ENCODE data around the gene TCF25. TPM values are rescaled to one million over a fixed set of nuclear protein-coding genes. Genes with fewer than 3 reads are reported as not detected.
"Not testable (repeated sequence)": the region's sequence is repeated elsewhere in the genome, so short reads cannot be mapped to it uniquely, and the experiment has no call there.

The TCF25 gene
- total RNA-seq, 1 experiment from 2014 or later: 122 TPM

- H3K4me1 ChIP-seq (replicated peaks); H3K27ac ChIP-seq; H3K27me3 ChIP-seq (replicated peaks); DNase-seq (ENCODE audit: low read depth in 1 of 2, low spot score in 2 of 2); H3K9me3 ChIP-seq (replicated peaks); H3K36me3 ChIP-seq; H3K4me3 ChIP-seq: not testable (repeated sequence)
These were observed 36.9 kb upstream of the TCF25 start for GRCh38 chr16:89836484-89836883.

GRCh38 chr16:89837014-89837546 lies 36.3 kb upstream of the TCF25 start:
- no peak for DNase-seq (ENCODE audit: low read depth in 1 of 2, low spot score in 2 of 2)
- Histone ChIP-seq H3K36me3 (no peaks in the 10 kb centered on the region), H3K9me3 (replicated peaks) (no peaks in the 10 kb centered on the region), H3K27ac (no peak overlapping the region), H3K4me3 (no peak overlapping the region), H3K27me3 (replicated peaks) (no peaks in the 10 kb centered on the region), H3K4me1 (replicated peaks) (peaks cover 6% of the 10 kb centered on the region)

GRCh38 chr16:89841275-89841674 lies 32.1 kb upstream of the TCF25 start:
- no peaks in the 10 kb centered on the region for H3K27me3 ChIP-seq (replicated peaks)
- H3K9me3 ChIP-seq (replicated peaks): no peaks in the 10 kb centered on the region

DNA sequence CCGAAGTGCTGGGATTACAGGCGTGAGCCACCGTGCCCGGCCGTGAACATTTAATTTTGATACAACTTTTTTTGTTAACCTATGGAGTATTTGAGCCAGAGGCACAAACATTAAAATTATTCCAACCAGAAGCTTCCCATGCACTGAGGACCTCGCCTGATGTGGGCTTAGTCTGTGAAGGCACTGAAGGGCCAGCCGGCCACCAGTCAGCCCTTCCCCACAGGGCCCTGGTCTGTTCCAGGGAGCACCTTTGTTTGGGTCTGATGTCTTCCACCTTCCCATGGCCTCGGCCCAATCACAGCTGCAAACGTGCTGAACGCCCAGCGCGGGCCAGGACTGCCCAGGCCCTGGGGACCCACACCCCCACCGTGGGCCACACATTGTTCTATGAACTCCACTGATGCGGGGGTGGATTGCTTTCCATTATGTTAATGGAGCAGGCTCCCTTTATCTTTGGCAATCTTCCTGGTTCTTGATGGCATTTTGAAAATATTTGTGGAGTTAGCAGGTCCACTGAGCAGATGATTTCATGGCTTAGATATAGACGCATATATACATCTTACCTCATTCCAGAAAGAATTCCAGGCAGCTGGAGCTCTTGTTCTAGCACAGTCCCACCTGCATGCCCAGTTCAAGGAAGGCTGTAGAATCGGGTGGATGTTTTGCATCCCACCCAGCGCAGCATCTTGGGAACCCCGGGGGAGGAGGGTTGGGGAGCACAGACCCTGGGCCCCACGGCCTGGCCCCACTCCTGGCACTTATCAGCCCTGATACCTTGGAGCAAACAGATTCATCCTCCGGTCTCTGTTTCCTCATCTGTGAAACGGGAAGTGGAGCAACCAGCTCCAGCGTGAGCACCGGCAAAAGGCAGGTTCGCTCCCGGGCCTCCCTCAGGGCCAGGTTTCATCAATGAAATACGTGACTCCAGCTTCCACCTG lies 30.7 kb upstream of the TCF25 start:
- no peak overlapping the region for H3K27ac ChIP-seq
- H3K9me3 ChIP-seq (replicated peaks): no peaks in the 10 kb centered on the region
- H3K27me3 ChIP-seq (replicated peaks): no peaks in the 10 kb centered on the region
- peak in 1 of 2 experiments; percentile 33 for DNase-seq (ENCODE audit: low read depth in 1 of 2, low spot score in 2 of 2)
- H3K36me3 ChIP-seq: no peaks in the 10 kb centered on the region
- H3K4me3 ChIP-seq: no peak overlapping the region
- peaks cover 10% of the 10 kb centered on the region for H3K4me1 ChIP-seq (replicated peaks)

More at GRCh38 chr16:89841275-89841674, 32.1 kb upstream of the TCF25 start:
- H3K4me1 ChIP-seq (replicated peaks): peaks cover 16% of the 10 kb centered on the region
- DNase-seq (ENCODE audit: low read depth in 1 of 2, low spot score in 2 of 2): no peak
- no peak overlapping the region for H3K4me3 ChIP-seq
- no peaks in the 10 kb centered on the region for H3K36me3 ChIP-seq
- no peak overlapping the region for H3K27ac ChIP-seq

- no peak for DNase-seq (ENCODE audit: low read depth in 1 of 2, low spot score in 2 of 2)
These were observed 29.7 kb upstream of the TCF25 start for GRCh38 chr16:89843409-89844350.

DNA sequence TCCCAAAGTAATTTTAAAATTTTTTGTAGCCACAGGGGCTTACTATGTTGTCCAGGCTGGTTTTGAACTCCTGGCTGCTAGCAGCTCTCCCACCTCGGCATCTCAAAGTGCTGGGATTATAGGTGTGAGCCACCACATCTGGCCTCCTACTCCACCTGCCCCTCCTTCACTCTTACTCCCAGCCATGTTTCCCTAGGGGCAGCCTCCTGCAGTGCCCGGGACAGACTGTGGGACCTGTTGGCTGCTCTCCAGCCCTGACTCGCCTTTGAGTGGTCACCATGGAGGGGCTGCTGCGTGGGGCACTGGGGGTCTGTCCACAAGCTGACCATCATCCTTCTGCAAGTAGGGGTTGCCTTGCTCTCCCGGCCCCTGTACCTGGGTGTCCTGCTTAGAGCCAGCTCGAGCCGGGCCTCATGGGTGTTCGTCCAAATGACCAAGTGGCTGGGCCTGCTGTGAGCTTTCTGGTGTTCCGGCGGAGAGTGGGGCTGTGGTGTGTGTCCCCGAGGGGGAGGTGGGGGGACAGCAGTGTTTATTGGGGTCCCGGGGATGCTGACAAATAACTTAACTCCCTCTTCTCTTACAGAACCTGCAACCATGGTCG lies 28.6 kb upstream of the TCF25 start:
- no peaks in the 10 kb centered on the region for H3K9me3 ChIP-seq (replicated peaks)
- peaks cover 10% of the 10 kb centered on the region for H3K4me1 ChIP-seq (replicated peaks)
- H3K27me3 ChIP-seq (replicated peaks): no peaks in the 10 kb centered on the region
- no peak overlapping the region for H3K27ac ChIP-seq
- H3K4me3 ChIP-seq: no peak overlapping the region
- no peak for DNase-seq (ENCODE audit: low read depth in 1 of 2, low spot score in 2 of 2)
- no peaks in the 10 kb centered on the region for H3K36me3 ChIP-seq

More at GRCh38 chr16:89843409-89844350, 29.7 kb upstream of the TCF25 start:
- Histone ChIP-seq H3K9me3 (replicated peaks) (no peaks in the 10 kb centered on the region), H3K27me3 (replicated peaks) (no peaks in the 10 kb centered on the region), H3K27ac (no peak overlapping the region), H3K36me3 (no peaks in the 10 kb centered on the region), H3K4me3 (no peak overlapping the region), H3K4me1 (replicated peaks) (peaks cover 10% of the 10 kb centered on the region)

GRCh38 chr16:89845417-89845816 lies 28.0 kb upstream of the TCF25 start:
- H3K4me3 ChIP-seq: no peak overlapping the region
- no peaks in the 10 kb centered on the region for H3K27me3 ChIP-seq (replicated peaks)
- no peaks in the 10 kb centered on the region for H3K36me3 ChIP-seq
- no peak for DNase-seq (ENCODE audit: low read depth in 1 of 2, low spot score in 2 of 2)
- no peaks in the 10 kb centered on the region for H3K9me3 ChIP-seq (replicated peaks)
- H3K4me1 ChIP-seq (replicated peaks): peaks cover 10% of the 10 kb centered on the region
- no peak overlapping the region for H3K27ac ChIP-seq

DNA sequence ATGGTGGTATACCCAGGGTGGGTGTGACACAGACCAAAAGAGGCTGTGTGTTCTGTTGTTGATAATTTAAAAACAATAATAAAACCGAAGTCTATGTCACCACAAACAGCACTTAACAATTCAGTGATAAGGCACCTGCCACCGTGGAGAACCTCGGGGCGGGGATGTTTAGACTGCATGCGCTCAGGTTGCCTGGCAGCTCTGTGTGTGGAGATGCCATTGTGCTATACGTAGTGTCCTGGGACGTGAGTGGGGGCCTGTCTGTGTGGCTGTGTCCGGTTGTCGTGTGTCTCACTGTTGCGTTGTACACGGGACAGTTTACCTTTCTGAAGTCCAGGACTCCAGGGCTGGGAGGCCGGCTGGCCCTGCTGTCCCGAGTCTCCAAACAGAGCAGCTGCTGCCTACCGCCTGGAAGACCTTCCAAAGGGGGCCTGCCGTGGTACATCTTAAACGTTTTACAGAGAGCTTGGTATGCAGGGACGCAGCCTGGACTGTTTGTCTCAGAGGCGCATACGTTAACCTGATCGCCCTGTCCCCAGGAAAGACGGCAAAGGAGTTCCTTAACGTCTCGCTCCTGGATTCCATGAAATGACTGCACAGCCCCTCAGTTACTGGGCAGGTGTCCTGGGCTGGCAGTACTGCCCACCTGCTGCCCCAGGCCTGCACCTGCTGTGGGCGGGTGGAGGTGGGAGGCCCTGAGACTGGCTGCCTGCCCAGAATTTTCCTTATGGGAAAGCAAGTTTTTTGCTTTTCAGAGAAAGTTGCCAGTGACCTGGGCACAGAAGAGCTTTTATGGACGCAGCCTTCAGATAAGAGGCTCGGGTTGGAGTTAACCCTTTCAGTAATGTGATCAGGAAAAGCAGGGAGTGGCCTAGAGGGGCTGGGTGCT lies 26.1 kb upstream of the TCF25 start:
- no peak for DNase-seq (ENCODE audit: low read depth in 1 of 2, low spot score in 2 of 2)
- Histone ChIP-seq H3K27me3 (replicated peaks) (no peaks in the 10 kb centered on the region), H3K4me1 (replicated peaks) (peaks cover 10% of the 10 kb centered on the region), H3K36me3 (no peaks in the 10 kb centered on the region), H3K9me3 (replicated peaks) (no peaks in the 10 kb centered on the region), H3K27ac (no peak overlapping the region), H3K4me3 (no peak overlapping the region)

DNA sequence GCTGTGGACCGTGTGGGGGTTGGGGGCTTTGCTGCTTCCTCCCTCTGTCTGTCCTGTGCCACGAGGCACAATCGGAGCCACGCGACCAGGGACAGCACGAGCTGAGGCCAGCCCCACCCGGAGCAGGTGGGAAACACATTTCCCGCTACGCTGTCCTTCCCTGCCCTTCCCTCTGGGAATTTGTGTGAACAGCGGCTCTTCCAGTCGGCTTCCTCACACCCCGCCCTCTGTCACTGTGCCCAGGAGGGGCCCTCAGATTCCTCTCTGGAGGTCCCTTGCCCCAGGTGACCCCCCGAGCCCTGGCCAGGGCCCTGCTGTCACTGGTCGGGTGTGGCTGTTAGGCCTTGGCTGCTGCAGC lies 25.5 kb upstream of the TCF25 start:
- no peak for DNase-seq (ENCODE audit: low read depth in 1 of 2, low spot score in 2 of 2)
- no peak overlapping the region for H3K4me3 ChIP-seq
- H3K27me3 ChIP-seq (replicated peaks): no peaks in the 10 kb centered on the region
- H3K36me3 ChIP-seq: no peaks in the 10 kb centered on the region
- H3K27ac ChIP-seq: no peak overlapping the region
- H3K9me3 ChIP-seq (replicated peaks): no peaks in the 10 kb centered on the region
- peaks cover 4% of the 10 kb centered on the region for H3K4me1 ChIP-seq (replicated peaks)

DNA sequence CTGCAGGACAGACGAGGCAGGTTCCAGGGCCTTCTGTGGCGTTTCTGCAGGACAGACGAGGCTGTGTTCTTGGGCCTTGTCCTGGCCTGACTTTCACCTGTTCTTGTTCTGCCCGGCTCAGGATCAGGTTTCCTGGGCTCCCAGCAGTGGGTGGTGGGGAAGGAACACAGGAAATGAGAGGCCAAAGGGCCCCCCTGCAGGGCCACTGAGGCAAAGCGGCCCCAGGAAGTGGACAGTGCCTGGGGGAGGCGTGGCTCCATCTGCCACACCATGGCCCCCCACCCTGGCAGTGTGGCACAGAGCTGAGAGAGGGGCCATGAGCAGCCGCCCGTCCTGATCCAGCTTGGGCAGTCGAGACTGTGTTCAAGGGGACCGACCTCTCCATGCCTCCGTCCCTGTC lies 24.4 kb upstream of the TCF25 start:
- Histone ChIP-seq H3K36me3 (no peaks in the 10 kb centered on the region), H3K9me3 (replicated peaks) (no peaks in the 10 kb centered on the region), H3K4me3 (no peak overlapping the region), H3K27ac (no peak overlapping the region), H3K27me3 (replicated peaks) (no peaks in the 10 kb centered on the region), H3K4me1 (replicated peaks) (no peaks in the 10 kb centered on the region)
- DNase-seq (ENCODE audit: low read depth in 1 of 2, low spot score in 2 of 2): no peak

GRCh38 chr16:89853306-89853993 lies 19.9 kb upstream of the TCF25 start:
- Histone ChIP-seq H3K9me3 (replicated peaks) (no peaks in the 10 kb centered on the region), H3K27ac (no peak overlapping the region), H3K27me3 (replicated peaks) (no peaks in the 10 kb centered on the region), H3K4me1 (replicated peaks) (no peaks in the 10 kb centered on the region), H3K36me3 (no peaks in the 10 kb centered on the region), H3K4me3 (no peak overlapping the region)
- DNase-seq (ENCODE audit: low read depth in 1 of 2, low spot score in 2 of 2): no peak

DNA sequence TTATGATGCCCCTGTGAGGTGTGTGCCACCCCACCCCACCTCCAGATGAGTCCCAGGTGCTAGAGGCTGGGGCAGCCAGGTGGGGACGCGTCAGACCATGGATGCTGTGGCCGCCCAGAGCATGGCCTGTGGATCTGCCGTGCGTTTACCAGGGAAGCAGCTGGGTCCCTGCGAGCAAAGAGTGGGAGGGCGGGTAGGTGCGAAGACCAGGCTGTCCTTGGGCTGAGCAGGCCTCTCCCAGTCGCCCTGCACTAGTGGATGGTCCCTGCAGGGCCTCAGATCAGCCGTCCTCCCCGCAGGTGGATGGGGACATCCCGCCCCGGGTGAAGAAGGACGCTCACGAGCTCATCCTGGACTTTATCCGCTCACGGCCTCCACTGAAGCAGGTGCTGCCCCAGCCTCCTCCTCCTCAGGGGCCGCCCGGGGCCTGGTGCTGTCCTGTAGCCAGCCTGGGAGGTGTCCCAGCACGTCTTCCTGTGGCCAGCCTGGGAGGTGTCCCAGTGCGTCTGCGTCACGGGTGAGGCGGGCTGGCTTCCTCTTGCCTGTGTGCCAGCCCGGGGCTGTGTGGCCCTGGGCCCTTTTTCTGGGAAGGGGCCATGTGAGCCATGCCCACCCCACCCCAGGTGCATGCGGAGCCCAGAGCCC lies 18.0 kb upstream of the TCF25 start:
- Histone ChIP-seq H3K36me3 (no peaks in the 10 kb centered on the region), H3K27ac (no peak overlapping the region), H3K27me3 (replicated peaks) (no peaks in the 10 kb centered on the region), H3K9me3 (replicated peaks) (no peaks in the 10 kb centered on the region), H3K4me1 (replicated peaks) (no peaks in the 10 kb centered on the region), H3K4me3 (no peak overlapping the region)
- no peak for DNase-seq (ENCODE audit: low read depth in 1 of 2, low spot score in 2 of 2)
